Neuronal stem cell (in vitro differentiated cells): ENCODE results near the gene PSMB1. TPM values are rescaled to one million over a fixed set of nuclear protein-coding genes. Genes with fewer than 3 reads are reported as not detected.

ENCODE experiments used
- DNase-seq: peaks from one replicate; pipeline ENCODE4 v3.0.0-alpha.2; 2013; ENCODE audit warnings: low spot score
- H2AFZ ChIP-seq: one replicate; pipeline ENCODE4 v1.6.1; 2013; ENCODE audit warnings: mild to moderate bottlenecking, low read length, inconsistent platforms
- H2AK5ac ChIP-seq: 2 replicates; pipeline ENCODE4 v1.6.1; 2013; ENCODE audit warnings: low read depth, mild to moderate bottlenecking, inconsistent platforms, low read length, moderate library complexity, mixed read lengths
- H2BK120ac ChIP-seq: 2 replicates; pipeline ENCODE4 v1.6.1; 2013; ENCODE audit warnings: low read depth, mild to moderate bottlenecking, inconsistent platforms, low read length, moderate library complexity, mixed read lengths
- H2BK12ac ChIP-seq: one replicate; pipeline ENCODE4 v1.6.1; 2013; ENCODE audit warnings: low read length, inconsistent platforms
- H2BK15ac ChIP-seq: 2 replicates; pipeline ENCODE4 v1.6.1; 2013; ENCODE audit warnings: mild to moderate bottlenecking, low read length, inconsistent platforms, mixed read lengths
- H2BK5ac ChIP-seq: one replicate; pipeline ENCODE4 v1.6.1; 2013; ENCODE audit warnings: inconsistent platforms, mild to moderate bottlenecking, low read length, moderate library complexity
- H3K14ac ChIP-seq: one replicate; pipeline ENCODE4 v1.6.1; 2013; ENCODE audit warnings: low read length, inconsistent platforms
- H3K18ac ChIP-seq: 2 replicates; pipeline ENCODE4 v1.6.1; 2013; ENCODE audit warnings: low read length, inconsistent platforms
- H3K23ac ChIP-seq: 2 replicates; pipeline ENCODE4 v1.6.1; 2013; ENCODE audit warnings: low read depth, mild to moderate bottlenecking, mixed read lengths, low read length, inconsistent platforms; ENCODE audit not compliant: poor library complexity
- H3K27ac ChIP-seq: replicated peaks from 3 replicates; pipeline ENCODE4 v1.5.1; 2013; ENCODE audit warnings: low read length, inconsistent platforms
- H3K27me3 ChIP-seq, 3 experiments: 2 replicates each; pipeline ENCODE4 v1.6.1; 2013; ENCODE audit warnings: low read length in 3 of 3, mild to moderate bottlenecking in 2 of 3, inconsistent platforms in 1 of 3, low read depth in 1 of 3, mixed read lengths in 1 of 3, moderate library complexity in 1 of 3; ENCODE audit not compliant: control insufficient read depth in 3 of 3, insufficient read depth in 3 of 3
- H3K36me3 ChIP-seq, 2 donors: replicated peaks in 1 of 2; 2 replicates each; pipeline ENCODE4 v1.6.1; 2013; ENCODE audit warnings: low read length in 2 of 2; ENCODE audit not compliant: control insufficient read depth in 2 of 2, insufficient read depth in 2 of 2
- H3K4ac ChIP-seq: 2 replicates; pipeline ENCODE4 v1.6.1; 2013; ENCODE audit warnings: inconsistent platforms, mild to moderate bottlenecking, low read length, moderate library complexity
- H3K4me1 ChIP-seq, 2 donors: 1 replicate in 1 of 2; 2 replicates in 1 of 2; pipeline ENCODE4 v1.6.1; 2013; ENCODE audit warnings: low read length in 2 of 2, low read depth in 1 of 2; ENCODE audit not compliant: control insufficient read depth in 2 of 2, insufficient read depth in 1 of 2
- H3K4me2 ChIP-seq: one replicate; pipeline ENCODE4 v1.6.1; 2013; ENCODE audit warnings: mild to moderate bottlenecking, low read length, inconsistent platforms; ENCODE audit not compliant: insufficient read depth, poor library complexity, severe bottlenecking
- H3K4me3 ChIP-seq, 2 donors: 2 replicates each; pipeline ENCODE4 v1.5.1; 2013; ENCODE audit warnings: low read length in 2 of 2, mild to moderate bottlenecking in 2 of 2, inconsistent platforms in 1 of 2, moderate library complexity in 1 of 2
- H3K79me1 ChIP-seq: one replicate; pipeline ENCODE4 v1.6.1; 2013; ENCODE audit warnings: low read depth, mild to moderate bottlenecking, inconsistent platforms, low read length, moderate library complexity
- H3K9ac ChIP-seq: one replicate; pipeline ENCODE4 v1.6.1; 2013; ENCODE audit warnings: mild to moderate bottlenecking, low read depth, low read length, inconsistent platforms; ENCODE audit not compliant: poor library complexity
- H3K9me3 ChIP-seq, 2 donors: replicated peaks in 1 of 2; 2 replicates each; pipeline versions ENCODE3 to v1.6.1; 2013; ENCODE audit warnings: low read length in 2 of 2, mild to moderate bottlenecking in 2 of 2, inconsistent platforms in 1 of 2, low read depth in 1 of 2, mixed read lengths in 1 of 2, moderate library complexity in 1 of 2; ENCODE audit not compliant: control insufficient read depth in 2 of 2, insufficient read depth in 1 of 2
- H4K8ac ChIP-seq: one replicate; pipeline ENCODE4 v1.6.1; 2013; ENCODE audit warnings: low read depth, mild to moderate bottlenecking, inconsistent platforms, low read length, moderate library complexity
- H4K91ac ChIP-seq: one replicate; pipeline ENCODE4 v1.6.1; 2013; ENCODE audit warnings: low read length, low read depth, mild to moderate bottlenecking, inconsistent platforms; ENCODE audit not compliant: poor library complexity
- WGBS, 2 donors: extraction: QIAGEN DNeasy Blood & Tissue Kit; methylation state at CpG; one replicate each; pipeline ENCODE4 v1.1.7; 2013; ENCODE audit warnings: missing lambda C conversion rate in 2 of 2, mixed read lengths in 1 of 2; ENCODE audit not compliant: insufficient read length in 2 of 2, insufficient replicate concordance in 1 of 2; ENCODE audit errors: extremely low coverage in 2 of 2; 5-methylcytosine and 5-hydroxymethylcytosine counted together
- polyA plus RNA-seq, 2 experiments: library from polyadenylated mRNA; stranded (reverse); fragments of 200-250 nt; gene quantifications; one replicate each; pipeline ENCODE4 v1.2.3, GENCODE V29; 2013

PSMB1 gene
- polyA plus RNA-seq (2013, experiment 1 of 2), result 260 TPM
- 249 TPM for polyA plus RNA-seq (2013, experiment 2 of 2)

DNA sequence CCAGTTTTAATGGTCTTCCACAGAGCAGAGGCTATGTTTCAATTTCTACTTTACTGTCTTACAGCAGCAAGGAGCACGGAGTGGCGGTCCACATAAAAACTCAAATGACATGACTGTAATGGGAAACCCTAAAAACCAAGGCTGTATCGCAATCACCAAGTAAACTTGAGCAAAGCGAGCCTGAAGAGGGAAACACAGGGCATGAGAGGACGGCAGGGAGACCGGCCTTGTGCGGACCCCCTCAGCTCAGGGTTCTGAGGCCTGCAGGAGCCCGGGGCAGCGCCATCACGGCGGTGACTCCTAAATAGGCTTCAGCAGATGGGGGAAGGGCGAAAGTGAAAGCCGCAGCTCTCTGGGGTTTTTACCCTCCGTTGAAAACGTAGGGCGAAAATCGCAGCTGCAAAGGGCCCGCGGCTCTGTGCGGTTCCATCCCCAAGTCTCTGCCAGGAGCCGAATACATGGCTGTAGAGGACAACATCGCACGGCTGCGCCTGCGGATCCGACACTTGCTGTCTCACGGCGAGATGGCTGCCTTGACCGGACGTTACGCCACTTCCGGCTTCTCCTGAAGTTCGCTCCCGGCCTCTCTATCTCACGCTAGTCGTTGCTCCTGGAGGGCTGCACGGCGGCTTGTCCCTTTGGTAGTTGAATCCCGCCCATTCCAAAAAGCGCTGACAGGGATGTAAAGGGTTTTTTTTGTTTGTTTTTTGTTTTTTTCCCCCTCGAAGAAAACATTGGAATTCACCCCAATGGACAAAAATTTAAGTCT is at the start of gene PSMB1:
Gene PSMB1, minus strand, starts transcription at position 543 of the 769 bp plus-strand sequence. Its CDS starts 65 bp downstream, at position 478.
- Histone ChIP-seq H3K36me3 (peaks cover 4 to 52% of the 10 kb centered on the region in 2 donors), H3K4me1 (peaks cover 3 to 15% of the 10 kb centered on the region in 2 donors), H3K4ac (no peak within 1 kb of the TSS), H3K4me2 (peak within 1 kb of the TSS; percentile 79), H3K9ac (peak within 1 kb of the TSS; percentile 89), H2BK12ac (no peak within 1 kb of the TSS), H4K8ac (no peak within 1 kb of the TSS), H3K27ac (peak within 1 kb of the TSS; percentile 75), H2AK5ac (no peak within 1 kb of the TSS), H3K14ac (no peak within 1 kb of the TSS), H3K79me1 (peaks cover 5% of the 10 kb centered on the region), H3K9me3 (no peaks in the 10 kb centered on the region), H2AFZ (peak within 1 kb of the TSS; percentile 82), H3K27me3 (no peaks in the 10 kb centered on the region), H4K91ac (no peak within 1 kb of the TSS), H3K23ac (peak within 1 kb of the TSS; percentile 97), H2BK120ac (no peak within 1 kb of the TSS), H3K18ac (peak within 1 kb of the TSS; percentile 49), H2BK15ac (no peak within 1 kb of the TSS), H2BK5ac (peak within 1 kb of the TSS; percentile 80), H3K4me3 (peak within 1 kb of the TSS; percentile 71 to 100)
- no CpG with 5 or more reads among the region's 41 CpGs for WGBS, 2 donors
- DNase-seq, result peak; percentile 92

DNA sequence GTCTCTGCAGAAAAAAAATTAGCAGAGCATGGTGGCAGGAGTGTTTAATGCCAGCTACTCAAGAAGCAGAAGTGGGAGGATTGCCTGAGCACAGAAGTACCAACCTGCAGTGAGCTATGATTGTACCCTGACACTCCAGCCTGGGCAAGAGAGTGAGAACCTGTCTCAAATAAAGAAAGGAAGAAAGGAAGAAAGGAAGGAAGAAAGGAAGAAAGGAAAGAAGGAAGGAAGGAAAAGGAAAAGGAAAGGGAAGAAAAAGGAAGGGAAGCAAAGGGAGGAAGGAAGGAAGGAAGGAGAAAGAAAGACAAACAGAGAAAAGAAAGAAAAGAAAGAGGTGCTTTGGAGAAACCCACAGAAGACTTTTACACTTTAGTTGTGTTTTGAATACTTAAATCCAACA is 44.2 kb upstream of the PSMB1 start:
- Histone ChIP-seq H4K8ac (no peak overlapping the region), H3K79me1 (no peaks in the 10 kb centered on the region), H3K23ac (no peak overlapping the region), H3K27me3 (peaks cover 0 to 35% (median 0%) of the 10 kb centered on the region in 3 experiments), H2BK120ac (no peak overlapping the region), H3K14ac (no peak overlapping the region), H2AFZ (no peak overlapping the region), H3K9me3 (no peaks in the 10 kb centered on the region), H4K91ac (no peak overlapping the region), H3K18ac (no peak overlapping the region), H2BK5ac (no peak overlapping the region), H3K36me3 (no peaks in the 10 kb centered on the region), H3K4me3 (no peak overlapping the region), H3K9ac (no peak overlapping the region), H3K27ac (no peak overlapping the region), H3K4ac (no peak overlapping the region), H2AK5ac (no peak overlapping the region), H2BK12ac (no peak overlapping the region), H2BK15ac (no peak overlapping the region), H3K4me2 (no peak overlapping the region), H3K4me1 (no peaks in the 10 kb centered on the region)
- no peak for DNase-seq

DNA sequence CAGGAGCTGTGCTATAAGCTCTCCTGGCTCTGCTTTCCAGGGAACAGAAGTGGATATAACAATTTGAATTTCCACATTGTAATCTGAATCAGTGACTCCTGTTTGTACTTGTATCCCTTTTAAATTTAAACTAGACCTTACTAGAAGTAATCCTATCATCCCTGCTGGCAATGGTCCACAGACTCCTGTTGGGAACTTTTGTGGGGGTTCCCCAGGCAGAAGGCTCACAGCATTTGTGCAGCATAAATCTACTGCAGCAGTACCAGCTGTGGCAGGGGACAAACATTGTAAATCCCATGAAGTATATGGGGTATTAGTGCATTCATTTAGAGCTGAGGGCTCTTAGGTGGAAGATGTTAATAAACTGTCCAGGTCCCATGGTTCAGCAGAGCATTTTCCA is 43.3 kb upstream of the PSMB1 start:
- Histone ChIP-seq H3K4me3 (no peak overlapping the region), H4K91ac (no peak overlapping the region), H3K23ac (no peak overlapping the region), H3K14ac (no peak overlapping the region), H3K36me3 (no peaks in the 10 kb centered on the region), H2BK5ac (no peak overlapping the region), H2BK15ac (no peak overlapping the region), H3K4me2 (no peak overlapping the region), H3K4me1 (no peaks in the 10 kb centered on the region), H2BK120ac (no peak overlapping the region), H3K79me1 (no peaks in the 10 kb centered on the region), H2AK5ac (no peak overlapping the region), H2BK12ac (no peak overlapping the region), H3K9me3 (no peaks in the 10 kb centered on the region), H3K4ac (no peak overlapping the region), H2AFZ (no peak overlapping the region), H3K9ac (no peak overlapping the region), H3K27ac (no peak overlapping the region), H3K18ac (no peak overlapping the region), H4K8ac (no peak overlapping the region), H3K27me3 (peaks cover 0 to 31% (median 0%) of the 10 kb centered on the region in 3 experiments)
- no peak for DNase-seq

DNA sequence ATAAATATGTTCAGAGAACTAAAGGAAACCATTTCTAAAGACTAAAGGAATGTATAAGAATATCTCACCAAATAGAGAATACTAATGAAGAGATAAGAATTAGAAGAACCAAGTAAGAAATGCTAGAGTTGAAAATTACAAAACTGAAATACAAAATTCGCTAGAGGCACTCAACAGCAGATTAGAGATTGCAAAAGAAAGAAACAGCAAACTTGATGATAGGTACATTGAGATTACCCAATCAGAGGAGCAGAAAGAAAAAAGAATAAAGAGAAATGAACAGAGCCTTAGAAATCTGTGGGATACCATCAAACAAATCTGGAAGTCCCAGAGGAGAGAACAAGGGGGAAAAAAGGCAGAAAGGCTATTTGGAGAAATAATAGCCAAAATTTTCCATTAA is 37.6 kb upstream of the PSMB1 start:
- Histone ChIP-seq H3K4ac (no peak overlapping the region), H3K4me2 (no peak overlapping the region), H3K27ac (no peak overlapping the region), H3K18ac (no peak overlapping the region), H2AK5ac (no peak overlapping the region), H3K79me1 (no peaks in the 10 kb centered on the region), H4K91ac (no peak overlapping the region), H3K4me1 (no peaks in the 10 kb centered on the region), H2BK15ac (no peak overlapping the region), H3K27me3 (peaks cover 0 to 3% (median 0%) of the 10 kb centered on the region in 3 experiments), H2BK120ac (no peak overlapping the region), H3K14ac (no peak overlapping the region), H3K4me3 (no peak overlapping the region), H3K9ac (no peak overlapping the region), H2AFZ (no peak overlapping the region), H3K36me3 (no peaks in the 10 kb centered on the region), H2BK5ac (no peak overlapping the region), H2BK12ac (no peak overlapping the region), H4K8ac (no peak overlapping the region), H3K23ac (no peak overlapping the region), H3K9me3 (peaks cover 2 to 11% of the 10 kb centered on the region in 2 donors)
- WGBS, 2 donors, result no CpG with 5 or more reads among the region's 1 CpG
- no peak for DNase-seq
